ENCODE data around the gene CD70.
"Not testable (repeated sequence)": the region's sequence is repeated elsewhere in the genome, so short reads cannot be mapped to it uniquely, and the experiment has no call there.

Gene CD70

DNA sequence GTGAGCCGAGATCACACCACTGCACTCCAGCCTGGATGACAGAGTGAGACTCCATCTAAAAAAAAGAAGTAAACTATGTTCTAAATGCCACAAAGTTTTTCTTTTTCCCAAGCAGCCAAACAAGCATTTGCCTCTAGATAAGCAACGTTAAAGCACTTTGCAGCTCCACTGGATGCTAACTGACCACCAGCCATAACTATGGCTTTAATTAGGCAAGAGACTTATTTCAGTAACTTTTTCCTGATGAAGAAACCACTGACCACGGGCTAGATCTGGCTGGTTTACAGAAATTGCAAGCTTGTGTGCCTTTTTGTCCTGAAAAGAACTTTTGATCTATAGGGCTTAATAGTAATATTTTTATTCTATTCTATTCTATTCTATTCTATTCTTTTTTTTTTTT, 22.1 kb downstream of the CD70 start:
- no peak for DNase-seq

DNA sequence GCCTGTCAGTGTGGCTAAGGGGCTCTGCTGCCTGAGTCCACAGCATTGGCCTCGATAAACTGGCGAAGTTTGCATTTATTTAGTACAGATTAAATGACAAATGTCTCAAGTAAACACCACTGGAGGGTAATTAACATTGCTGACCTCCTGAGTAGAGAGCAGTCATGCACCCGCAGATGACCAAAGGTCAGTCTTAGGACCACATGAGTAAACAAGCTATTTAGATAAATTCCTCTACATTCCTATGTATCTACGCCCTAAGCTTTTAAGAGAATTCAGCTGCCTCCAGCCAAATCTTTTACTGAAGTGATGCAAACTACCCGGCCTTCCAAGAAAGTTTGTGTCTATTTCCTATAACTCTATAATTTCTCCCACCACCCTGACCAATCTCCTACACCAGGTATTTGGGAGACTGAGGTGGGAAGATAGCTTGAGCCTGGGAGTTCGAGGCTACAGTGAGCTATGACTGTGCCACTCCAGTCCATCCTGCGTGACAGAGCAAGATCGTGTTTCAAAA, 22.9 kb downstream of the CD70 start:
- no peak for DNase-seq

- DNase-seq = not testable (repeated sequence)
These were observed 24.2 kb downstream of the CD70 start for GRCh38 chr19:6566727-6567126.

DNA sequence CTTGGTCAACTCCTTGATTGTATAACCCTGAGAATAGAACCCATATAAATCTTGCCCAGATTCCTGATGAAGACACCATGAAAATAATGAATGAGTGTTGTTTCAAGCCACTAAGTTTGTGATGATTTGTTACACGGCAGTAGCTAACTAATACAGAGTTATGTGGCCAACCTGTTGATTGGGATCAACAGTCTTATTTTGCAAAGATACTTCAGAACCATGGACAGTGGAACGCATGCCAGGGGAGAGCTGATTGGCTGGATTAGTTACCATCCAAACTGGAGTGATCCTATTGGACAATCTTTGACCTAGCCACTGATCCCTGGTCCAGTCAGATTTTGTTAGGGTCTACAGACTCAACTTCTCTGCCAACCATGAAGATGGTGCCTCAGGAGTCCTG, 26.6 kb downstream of the CD70 start:
- DNase-seq = no peak

GRCh38 chr19:6562437-6562836, 28.5 kb downstream of the CD70 start:
- not testable (repeated sequence) for DNase-seq

DNA sequence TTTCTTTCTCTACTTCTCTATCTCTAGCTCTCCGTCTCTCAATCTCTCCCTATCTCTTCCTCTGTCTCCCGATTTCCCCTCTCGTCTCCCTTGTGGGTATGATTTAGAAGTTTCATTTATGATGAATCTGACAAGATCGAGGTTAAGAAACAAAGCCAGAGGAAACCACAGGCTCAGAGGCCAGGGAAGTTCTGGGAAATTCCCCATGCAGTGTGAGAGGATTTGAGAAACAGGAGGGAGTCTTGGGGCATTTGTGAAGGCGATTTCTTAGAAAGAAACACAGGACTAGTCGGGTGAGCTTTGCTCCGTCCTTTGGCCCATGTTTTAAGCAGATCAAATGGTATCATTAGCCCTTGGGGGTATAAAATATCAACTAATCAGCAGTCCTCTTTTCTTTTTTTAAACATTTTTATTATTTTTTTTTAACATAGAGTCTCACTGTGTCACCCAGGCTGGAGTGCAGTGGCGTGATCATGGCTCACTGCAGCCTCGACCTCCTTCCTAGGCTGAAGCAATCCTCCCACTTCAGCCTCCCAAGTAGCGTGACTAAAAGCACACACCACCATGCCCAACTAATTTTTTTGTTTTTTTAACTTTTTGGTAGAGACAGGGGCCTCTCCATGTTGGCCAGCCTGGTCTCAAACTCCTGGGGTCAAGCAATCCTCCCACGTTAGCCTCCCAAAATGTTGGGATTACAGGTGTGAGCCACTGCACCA, 34.3 kb downstream of the CD70 start:
- no peak for DNase-seq

- no peak for DNase-seq
These were observed 34.9 kb downstream of the CD70 start for GRCh38 chr19:6556043-6556449.

DNA sequence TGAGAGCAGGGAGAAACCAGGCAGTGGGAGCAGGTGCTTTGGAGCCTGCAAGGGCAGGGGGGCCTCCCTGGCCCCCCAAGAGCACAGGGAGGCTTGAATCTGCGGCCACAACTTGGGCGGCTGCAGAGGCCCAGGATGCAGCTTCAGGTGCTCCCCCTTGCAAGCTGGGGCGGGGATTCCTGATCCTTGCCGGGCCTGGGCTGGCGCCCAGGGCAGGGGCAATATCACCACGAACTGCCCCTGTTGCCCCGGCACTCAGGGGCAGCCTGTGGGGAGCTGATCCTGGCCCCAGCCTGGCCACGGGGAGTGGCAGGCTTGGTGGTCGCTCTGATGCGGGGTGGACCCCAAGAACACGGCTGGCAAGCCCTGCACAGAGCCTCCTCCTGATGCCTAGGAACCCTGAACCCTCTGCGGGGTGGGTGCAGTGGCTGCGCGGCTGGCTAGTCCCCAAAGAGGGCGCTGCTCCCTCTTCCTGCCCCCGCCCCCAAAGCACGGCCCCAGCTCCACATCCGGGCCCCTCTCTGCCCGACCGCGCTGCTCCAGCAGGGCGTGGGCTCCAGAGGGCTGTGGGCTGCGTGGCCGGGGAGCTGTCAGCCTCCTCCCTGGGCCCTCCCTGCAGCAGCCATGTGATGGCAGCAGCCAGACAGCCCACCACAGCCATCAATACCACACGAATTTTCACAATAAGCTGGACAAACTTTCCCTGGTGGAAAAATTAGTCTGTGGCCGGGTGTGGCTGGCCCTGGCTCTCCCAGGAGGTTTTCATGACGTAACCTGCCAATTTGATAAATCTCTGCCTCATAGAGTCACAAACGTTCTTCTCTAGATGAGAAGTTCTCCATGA, 39.1 kb downstream of the CD70 start:
- peak; percentile 40 for DNase-seq

- no peak for DNase-seq
These were observed 39.9 kb downstream of the CD70 start for GRCh38 chr19:6551091-6551490.

- not testable (repeated sequence) for DNase-seq
These were observed 40.3 kb downstream of the CD70 start for GRCh38 chr19:6550679-6551078.

DNA sequence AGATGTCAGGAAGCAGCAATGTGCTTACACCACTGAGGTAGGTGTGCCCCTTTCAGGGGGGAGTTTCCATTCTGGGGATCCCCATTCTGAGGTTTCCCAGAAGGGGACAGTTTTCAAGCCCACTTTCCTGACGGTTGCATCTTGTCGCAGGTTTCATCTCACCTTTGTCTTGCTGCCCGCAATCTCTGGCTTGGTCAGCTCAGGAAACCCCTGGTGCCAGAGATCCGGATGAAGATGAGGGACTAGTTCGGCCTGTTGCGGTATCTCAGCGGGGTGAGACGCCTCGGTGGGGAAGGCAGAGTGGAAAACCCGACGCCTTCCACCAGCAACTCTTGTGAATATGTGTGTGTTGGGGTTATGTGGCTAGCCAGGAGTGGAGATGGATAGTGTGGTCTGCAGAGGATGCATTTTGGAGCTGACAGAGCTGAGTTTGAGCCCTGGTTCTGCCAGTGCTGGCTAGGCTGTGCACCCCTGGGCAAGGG, 47.0 kb downstream of the CD70 start:
- DNase-seq = no peak

- DNase-seq = no peak
These were observed 49.8 kb downstream of the CD70 start for GRCh38 chr19:6540918-6541689.

DNA sequence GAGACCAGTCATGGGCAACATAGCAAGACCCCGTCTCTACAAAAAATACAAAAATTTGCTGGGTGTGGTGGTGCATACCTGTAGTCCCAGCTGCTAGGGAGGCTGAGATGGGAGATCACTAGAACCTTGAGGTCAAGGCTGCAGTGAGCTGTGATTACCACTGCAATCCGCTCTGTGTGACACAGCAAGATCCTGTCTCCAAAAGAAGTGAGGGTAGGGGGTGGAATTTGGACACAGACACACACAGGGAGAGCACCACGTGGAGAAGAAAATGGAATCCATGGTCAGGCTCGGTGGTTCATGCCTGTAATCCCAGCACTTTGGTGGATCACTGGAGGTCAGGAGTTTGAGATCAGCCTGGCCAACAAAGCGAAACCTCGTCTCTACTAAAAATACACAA, 51.4 kb downstream of the CD70 start:
- DNase-seq = no peak
